A549 (cell line): ENCODE data around the gene APBB2. TPM values are rescaled to one million over a fixed set of nuclear protein-coding genes. Genes with fewer than 3 reads are reported as not detected.
A peak's percentile ranks its signal among the peaks of the same experiment; 100 is the strongest.
"Not testable (repeated sequence)": the region's sequence is repeated elsewhere in the genome, so short reads cannot be mapped to it uniquely, and the experiment has no call there.

Source experiments
- ATAC-seq, 2 experiments: fragments of 200-7000 bp in 1 of 2; fragments of >200 bp in 1 of 2; cut with Nextera tagmentation in 1 of 2; cut with Tn5 transposase in 1 of 2; 3 replicates each; pipeline versions ENCODE4 v1.8.0 to v1.9.1; 2018 to 2020; ENCODE audit warnings: mild to moderate bottlenecking in 1 of 2, moderate library complexity in 1 of 2
- CTCF ChIA-PET: fragments of 300-600 bp; sonication (Branson Sonifier 250); formaldehyde crosslinking; extraction: SDS; loops from one replicate; lab custom pipeline; 2021; ENCODE audit warnings: antibody characterized with exemption, inconsistent platforms; lab: Yijun Ruan, JAX
- POLR2A ChIA-PET: fragments of 350-600 bp; formaldehyde crosslinking; extraction: SDS; loops from one replicate; lab custom pipeline; 2021; ENCODE audit warnings: antibody characterized with exemption, inconsistent platforms; lab: Yijun Ruan, JAX
- DNase-seq, 2 experiments: peaks; one replicate each; pipeline versions ENCODE4 v3.0.0 to v3.0.0-alpha.2; 2011 to 2016; ENCODE audit warnings: low read depth in 1 of 2, low spot score in 1 of 2
- FAIRE-seq: peaks from 2 replicates; lab custom pipeline; 2011; peaks lifted over from hg19 to GRCh38; lab: Jason Lieb, UNC
- H3K27ac ChIP-seq, 2 experiments: fragments of >200 bp; sonication (Bioruptor Twin); formaldehyde crosslinking; 3 replicates each; pipeline ENCODE4 v1.5.1; 2016 to 2017
- H3K4me1 ChIP-seq: fragments of >200 bp; sonication (Bioruptor Twin); formaldehyde crosslinking; 3 replicates; pipeline ENCODE4 v1.6.1; 2016
- H3K4me2 ChIP-seq: fragments of >200 bp; sonication (Bioruptor Twin); formaldehyde crosslinking; 3 replicates; pipeline ENCODE4 v1.6.1; 2016
- H3K4me3 ChIP-seq: fragments of >200 bp; sonication (Bioruptor Twin); formaldehyde crosslinking; 3 replicates; pipeline ENCODE4 v1.5.1; 2016
- H3K9me3 ChIP-seq: fragments of >200 bp; sonication (Bioruptor Twin); formaldehyde crosslinking; 3 replicates; pipeline ENCODE4 v1.6.1; 2016
- BHLHE40 ChIP-seq: IDR thresholded peaks from 2 replicates; pipeline ENCODE4 v1.6.1; 2012; ENCODE audit warnings: low read depth, low read length, inconsistent platforms
- CEBPB ChIP-seq, 2 experiments: fragments of >200 bp in 1 of 2; sonication (Bioruptor Twin) in 1 of 2; formaldehyde crosslinking in 1 of 2; IDR thresholded peaks; 2 replicates each; pipeline ENCODE4 v1.6.1; 2012 to 2016
- CHD4 ChIP-seq: fragments of 200-600 bp; sonication (generic); IDR thresholded peaks from 2 replicates; pipeline ENCODE4 v1.6.1; 2016; ENCODE audit warnings: antibody characterized with exemption, mild to moderate bottlenecking, borderline replicate concordance
- EHF ChIP-seq: fragments of 250-450 bp; sonication (Bioruptor Pico); IDR thresholded peaks from 2 replicates; pipeline ENCODE4 v1.5.0; 2020; ENCODE audit warnings: mild to moderate bottlenecking
- EHMT2 ChIP-seq: fragments of 200-600 bp; sonication (generic); IDR thresholded peaks from 2 replicates; pipeline ENCODE4 v1.6.1; 2016; ENCODE audit warnings: antibody characterized with exemption, low read depth, mild to moderate bottlenecking, moderate library complexity
- EP300 ChIP-seq, 2 experiments: fragments of >200 bp; sonication (Bioruptor Twin); formaldehyde crosslinking; IDR thresholded peaks; 2 replicates in 1 of 2; 3 replicates in 1 of 2; pipeline ENCODE4 v1.6.1; 2016 to 2017
- FOXS1 ChIP-seq: fragments of 250-450 bp; sonication (Bioruptor Pico); IDR thresholded peaks from 2 replicates; pipeline ENCODE4 v1.5.0; 2020; ENCODE audit warnings: mild to moderate bottlenecking, moderate library complexity
- HOXB13 ChIP-seq: fragments of 250-450 bp; sonication (Bioruptor Pico); IDR thresholded peaks from 2 replicates; pipeline ENCODE4 v1.5.0; 2020; ENCODE audit warnings: low read depth, mild to moderate bottlenecking, moderate library complexity
- HOXB5 ChIP-seq: fragments of 250-450 bp; sonication (Bioruptor Pico); IDR thresholded peaks from 2 replicates; pipeline ENCODE4 v1.5.0; 2020; ENCODE audit warnings: mild to moderate bottlenecking, moderate library complexity
- JUN ChIP-seq, 2 experiments: fragments of >200 bp; sonication (Bioruptor Twin); formaldehyde crosslinking; IDR thresholded peaks; 2 replicates in 1 of 2; 3 replicates in 1 of 2; pipeline ENCODE4 v1.6.1; 2016 to 2017
- KDM5A ChIP-seq: fragments of 200-600 bp; sonication (generic); IDR thresholded peaks from 2 replicates; pipeline ENCODE4 v1.6.1; 2016; ENCODE audit warnings: antibody characterized with exemption, mild to moderate bottlenecking
- MAFK ChIP-seq: fragments of 450-650 bp; IDR thresholded peaks from 2 replicates; pipeline ENCODE4 v1.6.1; 2014; ENCODE audit not compliant: partially characterized antibody
- NFE2L2 ChIP-seq: fragments of 150-350 bp; conservative IDR thresholded peaks from 2 replicates; pipeline ENCODE4 v1.6.1; 2014; ENCODE audit warnings: low read length
- POLR2A ChIP-seq: IDR thresholded peaks from 2 replicates; pipeline ENCODE4 v1.6.1; 2012; ENCODE audit warnings: mild to moderate bottlenecking, low read length
- RARB ChIP-seq: fragments of 250-450 bp; sonication (Bioruptor Pico); IDR thresholded peaks from 2 replicates; pipeline ENCODE4 v1.8.0; 2021; ENCODE audit warnings: mild to moderate bottlenecking, moderate library complexity
- RCOR1 ChIP-seq: fragments of 150-350 bp; IDR thresholded peaks from 2 replicates; pipeline ENCODE4 v1.6.1; 2014; ENCODE audit warnings: antibody characterized with exemption, low read length, low read depth
- TFCP2L1 ChIP-seq: fragments of 250-450 bp; sonication (Bioruptor Pico); IDR thresholded peaks from 2 replicates; pipeline ENCODE4 v1.5.0; 2021; ENCODE audit warnings: mild to moderate bottlenecking
- WGBS: methylation state at CpG from one replicate; pipeline ENCODE4 v1.1.6; 2017; ENCODE audit errors: missing lambda C conversion rate; 5-methylcytosine and 5-hydroxymethylcytosine counted together
- polyA plus RNA-seq, 4 experiments: library from polyadenylated mRNA; depleted of rRNA in 3 of 4; stranded (reverse); fragments of >200 nt; fragmentation: RNase III in 1 of 4; extraction: RNeasy Plus Mini Kit Qiagen cat#74134 plus additional on column Dnase treatment in 1 of 4; gene quantifications; 2 replicates in 3 of 4; 3 replicates in 1 of 4; pipeline ENCODE4 v1.2.3, GENCODE V29; 2011 to 2017
- TF ChIP-seq, protein P1 (sequence below): fragments of 250-450 bp; sonication (Bioruptor Pico); IDR thresholded peaks from 2 replicates; pipeline ENCODE4 v1.5.0; 2021; ENCODE audit warnings: mild to moderate bottlenecking, moderate library complexity, borderline replicate concordance
- TF ChIP-seq, protein P2 (sequence below): IDR thresholded peaks from 2 replicates; pipeline ENCODE4 v1.6.1; 2012

APBB2 gene
- polyA plus RNA-seq, 2 of the 4 experiments (the other 2 are of a cell fraction) = 8.3 to 31.9 TPM

DNA sequence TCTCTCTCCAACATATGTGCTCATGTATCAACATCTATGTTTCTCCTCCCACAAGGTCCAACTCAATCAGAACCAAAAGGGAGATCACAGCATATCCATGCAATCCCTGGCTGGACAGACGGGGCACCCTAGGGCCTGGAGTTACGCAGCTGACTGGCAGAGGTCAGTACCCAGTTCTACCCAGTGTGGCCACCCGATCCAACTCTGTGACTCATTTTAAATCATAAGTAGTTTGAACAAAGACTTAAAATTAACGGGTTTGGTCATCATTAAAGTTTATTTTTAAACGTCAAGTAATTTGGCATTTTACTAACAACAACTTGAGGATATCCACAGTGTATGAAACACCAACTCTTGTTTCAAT is 59.5 kb downstream of the APBB2 start:
- Histone ChIP-seq H3K4me1 (peaks cover 22% of the 10 kb centered on the region; the same call in 2 of the 3 replicates), H3K4me3 (no peak overlapping the region), H3K4me2 (peak overlapping the region; percentile 42; the same call in 2 of the 3 replicates), H3K27ac (no peak overlapping the region), H3K9me3 (no peaks in the 10 kb centered on the region)
- FAIRE-seq = no peak
- ChIA-PET POLR2A (no interaction called here), CTCF (no interaction called here)
- TF ChIP-seq BHLHE40 (no peak), FOXS1 (CRISPR knock-in tag) (no peak), EP300 (IDR thresholded peaks at IDR 0.05) (no peak), HOXB13 (CRISPR knock-in tag) (no peak), POLR2A (no peak), EHF (CRISPR knock-in tag) (no peak), TFCP2L1 (no peak), EHMT2 (no peak)
- TF ChIP-seq, protein P1, sequence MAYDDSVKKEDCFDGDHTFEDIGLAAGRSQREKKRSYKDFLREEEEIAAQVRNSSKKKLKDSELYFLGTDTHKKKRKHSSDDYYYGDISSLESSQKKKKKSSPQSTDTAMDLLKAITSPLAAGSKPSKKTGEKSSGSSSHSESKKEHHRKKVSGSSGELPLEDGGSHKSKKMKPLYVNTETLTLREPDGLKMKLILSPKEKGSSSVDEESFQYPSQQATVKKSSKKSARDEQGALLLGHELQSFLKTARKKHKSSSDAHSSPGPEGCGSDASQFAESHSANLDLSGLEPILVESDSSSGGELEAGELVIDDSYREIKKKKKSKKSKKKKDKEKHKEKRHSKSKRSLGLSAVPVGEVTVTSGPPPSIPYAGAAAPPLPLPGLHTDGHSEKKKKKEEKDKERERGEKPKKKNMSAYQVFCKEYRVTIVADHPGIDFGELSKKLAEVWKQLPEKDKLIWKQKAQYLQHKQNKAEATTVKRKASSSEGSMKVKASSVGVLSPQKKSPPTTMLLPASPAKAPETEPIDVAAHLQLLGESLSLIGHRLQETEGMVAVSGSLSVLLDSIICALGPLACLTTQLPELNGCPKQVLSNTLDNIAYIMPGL = no peak
- TF ChIP-seq, protein P2, sequence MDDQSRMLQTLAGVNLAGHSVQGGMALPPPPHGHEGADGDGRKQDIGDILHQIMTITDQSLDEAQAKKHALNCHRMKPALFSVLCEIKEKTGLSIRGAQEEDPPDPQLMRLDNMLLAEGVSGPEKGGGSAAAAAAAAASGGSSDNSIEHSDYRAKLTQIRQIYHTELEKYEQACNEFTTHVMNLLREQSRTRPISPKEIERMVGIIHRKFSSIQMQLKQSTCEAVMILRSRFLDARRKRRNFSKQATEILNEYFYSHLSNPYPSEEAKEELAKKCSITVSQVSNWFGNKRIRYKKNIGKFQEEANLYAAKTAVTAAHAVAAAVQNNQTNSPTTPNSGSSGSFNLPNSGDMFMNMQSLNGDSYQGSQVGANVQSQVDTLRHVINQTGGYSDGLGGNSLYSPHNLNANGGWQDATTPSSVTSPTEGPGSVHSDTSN = no peak
- 76% methylated on average over 5 of the region's 5 CpGs for WGBS
- ATAC-seq = peak; percentile 67 to 73; a peak in 4 of 6 replicates
- peak in 1 of 2 experiments; percentile 22 for DNase-seq

DNA sequence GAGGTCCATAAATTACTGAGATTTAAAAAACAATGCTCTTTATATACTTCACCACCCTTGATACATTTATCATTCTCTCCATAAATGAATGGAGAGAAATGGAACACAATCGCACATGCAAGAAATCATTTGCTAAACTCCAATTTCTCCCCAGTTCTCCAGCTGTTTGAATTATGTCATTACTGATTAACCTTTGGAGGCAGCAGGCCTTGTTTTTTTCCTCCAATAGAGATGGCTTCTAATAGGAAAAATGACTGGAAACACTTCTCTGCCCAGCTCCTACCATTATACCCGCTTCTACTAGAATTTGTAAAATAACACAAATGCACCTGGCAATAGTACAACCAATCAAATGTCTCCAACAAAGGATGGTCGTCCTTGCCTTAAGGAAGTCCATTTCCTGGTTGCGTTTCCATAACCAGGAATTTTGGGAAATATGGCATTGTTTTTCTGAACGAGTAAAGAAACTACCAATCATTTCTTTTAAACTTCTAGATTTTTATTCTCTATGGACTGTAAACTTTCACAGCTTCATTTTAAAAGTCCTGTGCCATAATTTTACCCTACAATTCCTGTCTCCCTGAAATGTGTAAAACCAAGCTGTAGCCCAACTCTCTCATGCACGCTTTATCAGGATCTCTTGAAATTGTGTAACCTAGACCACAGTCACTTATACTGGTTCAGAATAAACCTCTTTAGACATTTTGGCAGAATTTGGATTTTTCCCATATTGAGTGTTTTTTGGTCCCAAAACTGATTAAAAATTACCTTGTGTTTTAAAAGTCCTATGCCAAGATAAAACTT is 60.1 kb downstream of the APBB2 start:
- ChIA-PET CTCF (interaction anchor here (1.3 kb wide), 1 partner anchor 11 kb away, joined by 4 read pairs; no protein-coding TSS in a partner anchor), POLR2A (no interaction called here)
- TF ChIP-seq CEBPB (IDR thresholded peaks at IDR 0.05) = no peak
- Histone ChIP-seq H3K4me3 (no peak overlapping the region), H3K4me2 (no peak overlapping the region), H3K9me3 (no peaks in the 10 kb centered on the region), H3K4me1 (peaks cover 16% of the 10 kb centered on the region; the same call in 2 of the 3 replicates), H3K27ac (no peak overlapping the region)
- 93% methylated on average over 6 of the region's 6 CpGs for WGBS
- FAIRE-seq (no peak), ATAC-seq (no peak), DNase-seq (no peak)

DNA sequence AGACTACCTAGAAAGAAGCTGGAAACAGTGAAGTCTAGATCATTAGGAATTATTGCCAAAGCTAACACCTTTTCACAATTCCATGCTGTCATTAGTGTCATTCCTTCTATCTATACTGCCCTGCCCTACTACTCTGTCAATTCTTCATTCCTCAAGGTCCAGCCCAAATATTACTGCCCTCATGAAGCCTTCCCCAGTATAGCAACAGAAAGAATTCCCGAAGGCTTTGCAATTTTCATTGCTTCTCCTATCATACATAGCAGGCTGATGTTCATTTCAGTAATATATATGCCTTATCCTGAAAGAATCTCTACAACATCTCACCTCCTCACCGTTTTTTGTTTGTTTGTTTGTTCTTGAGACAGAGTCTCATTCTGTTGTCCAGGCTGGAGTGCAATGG is 63.9 kb downstream of the APBB2 start:
- ChIA-PET POLR2A (no interaction called here), CTCF (no interaction called here)
- TF ChIP-seq MAFK (no peak), NFE2L2 (no peak), RARB (no peak), RCOR1 (no peak), KDM5A (no peak), BHLHE40 (no peak), HOXB5 (CRISPR knock-in tag) (no peak), HOXB13 (CRISPR knock-in tag) (no peak), TFCP2L1 (no peak), CEBPB (IDR thresholded peaks at IDR 0.05) (no peak), JUN (IDR thresholded peaks at IDR 0.05) (no peak), CHD4 (no peak)
- TF ChIP-seq, protein P2 = no peak
- DNase-seq (no peak), ATAC-seq (no peak), FAIRE-seq (no peak)
- H3K4me3 ChIP-seq = no peak overlapping the region
- H3K4me2 ChIP-seq = no peak overlapping the region
- no peaks in the 10 kb centered on the region for H3K9me3 ChIP-seq
- 83% methylated on average over 2 of the region's 2 CpGs for WGBS
- peaks cover 19% of the 10 kb centered on the region for H3K4me1 ChIP-seq
- H3K27ac ChIP-seq = no peak overlapping the region

DNA sequence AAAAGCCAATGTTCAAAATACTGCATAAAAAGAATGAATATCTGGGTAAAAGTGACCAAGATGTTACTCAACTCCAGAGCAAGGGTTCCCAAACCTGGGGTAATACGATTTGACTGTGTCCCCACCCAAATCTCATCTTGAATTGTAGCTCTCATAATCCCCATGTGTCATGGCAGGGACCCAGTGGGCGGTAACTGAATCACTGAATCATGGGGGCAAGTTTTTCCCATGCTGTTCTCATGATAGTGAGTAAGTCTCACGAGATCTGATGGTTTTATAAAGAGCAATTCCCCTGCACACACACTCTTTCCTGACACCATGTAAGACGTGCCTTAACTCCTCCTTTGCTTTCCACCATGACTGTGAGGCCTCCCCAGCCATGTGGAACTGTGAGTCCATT is 64.8 kb downstream of the APBB2 start:
- POLR2A ChIA-PET, DNase-seq, FAIRE-seq, H3K4me2 ChIP-seq, H3K27ac ChIP-seq, CTCF ChIA-PET, H3K4me3 ChIP-seq, H3K9me3 ChIP-seq, ATAC-seq: not testable (repeated sequence)
- WGBS = 74% methylated on average over 4 of the region's 4 CpGs
- peaks cover 19% of the 10 kb centered on the region for H3K4me1 ChIP-seq
